SW480 (cell line): ENCODE data around the gene ZNF609.

Experiments
- DNase-seq: peaks from one replicate; pipeline ENCODE4 v3.0.0-alpha.2; 2016; ENCODE audit warnings: low spot score

ZNF609 gene, protein sequence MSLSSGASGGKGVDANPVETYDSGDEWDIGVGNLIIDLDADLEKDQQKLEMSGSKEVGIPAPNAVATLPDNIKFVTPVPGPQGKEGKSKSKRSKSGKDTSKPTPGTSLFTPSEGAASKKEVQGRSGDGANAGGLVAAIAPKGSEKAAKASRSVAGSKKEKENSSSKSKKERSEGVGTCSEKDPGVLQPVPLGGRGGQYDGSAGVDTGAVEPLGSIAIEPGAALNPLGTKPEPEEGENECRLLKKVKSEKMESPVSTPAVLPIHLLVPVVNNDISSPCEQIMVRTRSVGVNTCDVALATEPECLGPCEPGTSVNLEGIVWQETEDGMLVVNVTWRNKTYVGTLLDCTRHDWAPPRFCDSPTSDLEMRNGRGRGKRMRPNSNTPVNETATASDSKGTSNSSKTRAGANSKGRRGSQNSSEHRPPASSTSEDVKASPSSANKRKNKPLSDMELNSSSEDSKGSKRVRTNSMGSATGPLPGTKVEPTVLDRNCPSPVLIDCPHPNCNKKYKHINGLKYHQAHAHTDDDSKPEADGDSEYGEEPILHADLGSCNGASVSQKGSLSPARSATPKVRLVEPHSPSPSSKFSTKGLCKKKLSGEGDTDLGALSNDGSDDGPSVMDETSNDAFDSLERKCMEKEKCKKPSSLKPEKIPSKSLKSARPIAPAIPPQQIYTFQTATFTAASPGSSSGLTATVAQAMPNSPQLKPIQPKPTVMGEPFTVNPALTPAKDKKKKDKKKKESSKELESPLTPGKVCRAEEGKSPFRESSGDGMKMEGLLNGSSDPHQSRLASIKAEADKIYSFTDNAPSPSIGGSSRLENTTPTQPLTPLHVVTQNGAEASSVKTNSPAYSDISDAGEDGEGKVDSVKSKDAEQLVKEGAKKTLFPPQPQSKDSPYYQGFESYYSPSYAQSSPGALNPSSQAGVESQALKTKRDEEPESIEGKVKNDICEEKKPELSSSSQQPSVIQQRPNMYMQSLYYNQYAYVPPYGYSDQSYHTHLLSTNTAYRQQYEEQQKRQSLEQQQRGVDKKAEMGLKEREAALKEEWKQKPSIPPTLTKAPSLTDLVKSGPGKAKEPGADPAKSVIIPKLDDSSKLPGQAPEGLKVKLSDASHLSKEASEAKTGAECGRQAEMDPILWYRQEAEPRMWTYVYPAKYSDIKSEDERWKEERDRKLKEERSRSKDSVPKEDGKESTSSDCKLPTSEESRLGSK (N-terminal part only)

DNA sequence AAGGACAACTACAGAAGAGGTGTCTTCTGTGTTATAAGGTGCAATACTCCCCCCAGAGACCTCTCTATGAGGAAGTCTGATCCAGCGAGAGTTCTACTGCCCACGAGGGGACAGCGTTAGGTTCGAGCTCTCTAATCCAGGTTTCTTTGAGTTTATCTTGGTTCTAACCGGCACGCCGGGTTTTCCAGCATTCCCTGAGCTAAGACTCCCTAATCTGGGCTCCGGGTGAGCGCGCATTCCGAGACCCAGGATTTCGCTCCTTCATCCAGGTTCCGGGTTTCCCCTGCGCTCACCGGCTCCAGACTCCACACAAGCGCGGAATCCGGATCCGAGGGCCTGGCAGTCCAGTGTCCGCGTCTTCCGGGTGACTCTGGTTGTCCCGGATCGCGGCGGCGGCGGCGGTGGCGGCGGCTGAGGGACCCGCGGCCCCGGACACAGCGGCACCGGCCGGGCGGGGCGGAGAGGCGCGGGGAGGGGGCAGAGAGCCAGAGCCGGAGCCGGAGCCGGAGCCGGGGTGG, at the start of gene ZNF609:
ZNF609 (plus strand) TSS at position 373 of the 518 bp plus-strand sequence. CDS start 38,842 bp downstream, outside the sequence.
- DNase-seq, result peak; percentile 92

DNA sequence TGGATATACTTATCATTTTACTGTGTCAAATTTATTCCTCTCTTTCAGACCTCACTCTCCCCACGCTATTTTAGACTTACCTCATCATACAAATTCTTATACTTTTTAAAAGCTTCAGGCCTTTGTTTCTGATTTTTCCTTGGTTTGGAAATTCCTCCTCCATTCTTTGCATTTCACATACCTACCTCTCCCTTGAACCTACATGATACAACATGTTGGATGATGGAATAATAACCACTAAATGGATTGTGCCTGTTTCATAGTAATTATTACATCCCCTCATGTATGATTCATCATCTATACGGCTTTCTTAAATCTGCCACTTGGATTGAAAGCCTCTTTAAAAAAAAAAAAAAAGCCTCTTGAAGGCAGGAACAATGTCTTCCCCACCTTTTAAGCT, 48.2 kb upstream of the ZNF609 start:
- no peak for DNase-seq

DNA sequence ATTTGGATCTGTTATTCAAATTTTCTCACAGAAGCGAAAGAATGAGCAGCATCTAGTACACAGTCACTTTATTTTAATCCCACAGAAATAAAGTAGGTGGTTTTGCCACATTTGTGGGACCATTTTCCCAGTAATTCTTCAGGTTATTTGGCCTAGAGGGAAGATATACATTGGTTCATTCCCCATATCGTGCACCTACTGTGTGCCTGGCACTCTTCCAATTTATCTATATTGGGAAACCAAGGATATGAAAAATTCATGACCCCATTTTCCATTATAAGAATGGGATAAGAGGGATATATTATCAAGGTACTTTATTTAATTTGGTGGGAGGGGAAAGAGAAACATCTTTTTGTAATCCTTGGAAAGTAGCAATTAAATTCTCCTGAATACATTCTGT, 37.7 kb upstream of the ZNF609 start:
- no peak for DNase-seq

DNA sequence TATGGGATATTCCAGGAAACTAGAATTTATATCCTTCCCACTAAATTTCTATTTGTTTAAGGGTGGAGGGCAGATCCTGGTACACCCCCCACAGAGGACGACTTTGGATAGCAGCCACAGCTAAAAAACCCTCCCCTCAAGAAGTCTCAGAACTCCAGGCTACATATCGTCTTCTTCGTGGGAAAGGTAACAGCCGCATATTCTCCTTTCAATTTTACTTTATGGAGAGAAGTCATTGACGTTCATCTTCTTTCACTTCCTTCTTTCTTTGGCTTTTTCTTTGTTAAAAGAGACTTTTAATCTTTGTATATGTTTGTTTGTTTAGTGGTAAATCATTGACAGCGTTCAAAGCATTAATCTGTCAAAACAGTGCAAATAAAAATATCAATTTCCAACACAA, 36.4 kb upstream of the ZNF609 start:
- DNase-seq, result no peak

DNA sequence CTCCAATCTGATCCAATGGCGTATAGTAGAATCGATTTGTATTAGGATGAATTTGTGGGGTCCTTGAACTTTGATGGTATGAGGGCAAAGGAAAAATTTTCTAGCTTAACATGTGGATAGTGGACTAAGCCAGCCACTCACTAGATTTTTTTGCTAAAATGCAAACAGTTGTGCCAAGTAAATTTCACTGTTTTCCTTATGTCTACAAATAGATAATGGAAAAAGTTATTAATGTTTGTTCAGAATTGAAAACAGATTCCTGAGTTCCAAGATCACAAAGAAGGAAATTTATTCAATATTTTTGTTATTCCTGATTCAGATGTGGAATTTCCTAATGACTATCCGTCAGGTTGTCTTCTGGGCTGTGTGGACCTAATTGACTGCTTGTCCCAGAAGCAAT, 35.2 kb upstream of the ZNF609 start:
- DNase-seq, result no peak

DNA sequence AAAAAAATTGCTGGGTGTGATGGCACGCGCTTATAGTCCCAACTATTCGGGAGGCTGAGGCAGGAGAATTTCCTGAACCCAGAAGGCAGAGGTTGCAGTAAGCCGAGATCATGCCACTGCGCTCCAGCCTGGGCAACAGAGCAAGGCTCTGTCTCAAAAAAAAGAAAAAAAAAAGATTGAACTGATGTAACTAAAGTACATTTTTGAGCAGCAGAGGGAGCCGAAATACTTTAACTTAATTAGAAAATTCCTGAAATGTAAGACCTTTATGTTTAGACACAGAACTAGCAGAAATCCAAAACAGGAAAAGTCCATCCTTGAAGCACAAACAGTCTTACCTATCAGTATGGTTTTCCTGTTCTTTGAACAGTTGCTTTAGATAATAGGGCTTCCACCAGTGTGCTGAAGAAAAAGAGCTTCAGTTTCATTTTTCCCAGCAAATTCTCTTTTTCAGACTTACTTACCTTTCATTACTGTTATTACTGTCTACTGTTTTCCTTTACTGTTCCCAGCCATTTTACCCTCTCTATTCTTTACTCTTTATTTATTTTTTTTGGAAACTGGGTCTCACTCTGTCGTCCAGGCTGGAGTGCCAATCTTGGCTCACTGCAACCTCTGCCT, 33.4 kb upstream of the ZNF609 start:
- DNase-seq, result peak; percentile 34

DNA sequence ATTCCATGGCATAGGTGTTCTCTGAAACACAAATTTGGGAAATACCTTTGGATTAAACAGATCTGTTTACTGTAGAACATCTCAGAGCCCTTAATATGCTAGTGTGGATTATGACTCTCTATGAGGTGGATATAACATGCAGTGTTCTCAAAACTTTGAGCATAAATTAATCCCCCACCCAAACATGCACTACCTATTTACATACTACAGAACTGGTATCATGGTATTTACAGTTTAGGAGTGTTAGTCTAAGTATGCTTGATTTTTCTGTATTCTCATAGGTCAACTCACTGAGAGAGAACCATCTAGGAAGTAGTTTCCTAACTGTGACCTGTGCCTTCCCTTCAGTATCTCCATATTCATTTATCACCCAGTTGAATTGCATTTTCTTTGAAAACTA, 30.9 kb upstream of the ZNF609 start:
- no peak for DNase-seq

DNA sequence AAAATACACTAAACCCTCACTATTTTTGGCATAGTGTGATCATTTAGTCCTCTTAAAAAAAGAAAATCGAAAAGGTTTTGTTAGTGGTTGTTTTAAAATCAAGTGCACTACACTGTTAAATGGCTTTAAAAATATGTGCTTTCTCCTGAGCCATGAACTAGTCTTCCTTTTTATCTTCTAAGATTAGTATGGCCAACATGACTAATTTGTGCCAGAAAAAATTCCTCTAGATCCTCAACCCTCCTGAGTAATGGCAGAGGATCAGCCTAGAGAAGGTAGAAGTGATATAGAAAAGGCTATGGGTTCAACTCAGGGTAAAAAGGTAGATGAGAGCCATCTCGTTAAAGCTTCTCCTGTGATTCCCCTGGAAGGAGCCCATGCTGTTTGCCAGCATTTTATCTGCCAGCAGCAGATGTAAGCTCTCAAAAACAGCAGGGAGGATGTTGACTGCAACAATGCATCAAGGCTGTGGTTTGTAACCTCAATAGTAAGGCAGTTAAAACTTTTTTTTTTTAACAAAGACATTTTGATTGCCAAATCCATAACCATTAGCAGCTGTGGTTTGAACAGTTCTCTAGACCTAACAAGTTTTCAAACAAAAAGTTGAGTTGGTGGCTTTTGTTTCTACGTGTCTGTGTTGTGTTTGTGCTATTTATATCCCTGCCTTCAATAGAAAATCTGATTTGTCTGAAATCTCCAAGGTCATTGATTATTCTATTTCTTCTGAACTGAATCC, 30.2 kb upstream of the ZNF609 start:
- no peak for DNase-seq

DNA sequence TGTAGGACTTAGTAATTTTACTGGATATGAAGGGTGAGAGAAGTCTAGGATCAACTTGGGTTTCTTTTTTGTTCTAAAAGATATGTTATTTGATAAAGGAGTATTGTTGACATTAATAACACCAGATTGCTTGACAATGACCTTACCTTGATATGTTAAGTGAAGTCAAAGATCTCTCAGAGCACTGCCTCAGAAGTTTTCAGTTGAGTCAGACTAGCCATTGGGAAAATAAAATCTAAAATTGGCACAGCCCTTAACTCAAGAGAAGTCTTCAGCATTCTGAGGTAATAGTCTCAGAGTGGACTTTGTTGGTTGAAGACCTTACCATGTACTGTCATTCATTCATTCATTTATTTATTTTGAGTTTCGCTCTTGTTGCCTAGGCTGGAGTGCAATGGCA, 22.4 kb upstream of the ZNF609 start:
- no peak for DNase-seq

DNA sequence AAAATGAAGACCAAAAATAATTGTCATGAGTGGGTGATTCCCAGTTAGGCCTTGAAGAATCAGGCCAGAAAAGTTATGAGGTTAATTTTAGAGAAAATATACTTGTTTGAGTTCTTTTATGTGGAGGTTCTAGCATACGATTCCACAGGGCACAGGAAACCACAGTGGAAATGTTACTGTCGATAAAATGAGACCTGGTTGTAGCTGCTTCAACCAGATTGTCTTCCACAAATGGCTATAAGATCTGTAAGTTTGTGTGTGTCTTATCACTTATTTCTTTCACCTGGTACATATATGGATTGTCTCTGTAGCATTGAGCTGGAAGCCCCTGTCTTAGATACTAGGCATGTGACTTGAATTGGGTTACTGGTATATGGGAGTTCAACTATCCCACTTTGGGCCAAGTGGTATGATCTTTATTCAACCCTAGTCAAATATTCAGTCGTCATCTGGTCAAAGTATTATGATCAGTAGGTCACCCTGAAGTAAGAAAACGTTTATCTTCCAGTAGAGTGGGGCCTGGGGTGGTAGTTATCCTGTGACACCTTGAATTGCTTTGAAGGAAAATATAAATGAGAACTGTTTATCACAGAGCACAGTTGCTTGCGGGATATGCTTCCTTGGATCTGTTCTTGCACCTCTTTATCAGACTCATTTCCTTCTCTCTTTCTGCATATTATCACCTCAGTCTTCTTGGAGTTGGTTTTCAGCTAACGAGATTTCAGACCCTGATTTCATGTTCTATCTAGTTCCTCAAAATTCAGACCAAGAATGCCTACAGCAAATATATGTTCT, 21.5 kb upstream of the ZNF609 start:
- no peak for DNase-seq

DNA sequence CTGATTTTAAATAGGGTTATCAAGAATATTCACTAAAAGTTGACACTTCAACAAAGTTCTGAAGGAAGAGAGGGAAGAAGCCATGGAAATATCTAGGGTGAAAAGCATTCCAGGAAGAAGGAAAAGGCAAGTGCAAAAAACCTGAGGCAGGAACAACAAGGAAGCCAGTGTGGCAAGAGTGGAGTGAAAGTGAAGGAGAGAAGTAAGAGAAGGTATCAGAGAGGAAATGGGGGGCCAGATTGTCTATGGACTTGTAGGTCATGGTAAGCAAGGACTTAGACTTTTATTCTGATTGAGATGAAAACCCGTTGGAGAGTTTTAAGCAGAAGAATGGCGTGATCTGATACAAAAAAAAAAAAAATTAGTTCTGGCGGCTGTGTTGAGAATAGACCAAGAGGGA, 18.5 kb upstream of the ZNF609 start:
- DNase-seq, result no peak

DNA sequence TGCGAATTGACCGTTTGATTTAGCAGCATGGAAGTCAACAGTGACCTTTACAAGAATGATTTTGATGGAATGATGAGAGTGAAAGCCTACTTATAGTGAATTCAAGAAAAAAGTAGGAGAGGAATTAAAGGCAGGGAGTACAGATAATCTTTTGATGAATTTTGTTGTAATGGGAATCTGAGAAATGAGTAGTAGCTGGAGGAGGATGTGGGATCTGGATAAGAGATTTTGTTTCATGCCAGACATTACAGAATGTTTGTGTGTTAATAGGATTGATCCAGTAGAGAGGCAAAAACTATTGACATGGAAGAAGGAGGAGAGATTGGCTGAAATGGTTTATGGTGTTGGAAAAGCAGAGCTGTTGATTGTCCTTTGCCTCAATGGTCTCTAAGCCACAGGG, 17.4 kb upstream of the ZNF609 start:
- DNase-seq, result no peak

DNA sequence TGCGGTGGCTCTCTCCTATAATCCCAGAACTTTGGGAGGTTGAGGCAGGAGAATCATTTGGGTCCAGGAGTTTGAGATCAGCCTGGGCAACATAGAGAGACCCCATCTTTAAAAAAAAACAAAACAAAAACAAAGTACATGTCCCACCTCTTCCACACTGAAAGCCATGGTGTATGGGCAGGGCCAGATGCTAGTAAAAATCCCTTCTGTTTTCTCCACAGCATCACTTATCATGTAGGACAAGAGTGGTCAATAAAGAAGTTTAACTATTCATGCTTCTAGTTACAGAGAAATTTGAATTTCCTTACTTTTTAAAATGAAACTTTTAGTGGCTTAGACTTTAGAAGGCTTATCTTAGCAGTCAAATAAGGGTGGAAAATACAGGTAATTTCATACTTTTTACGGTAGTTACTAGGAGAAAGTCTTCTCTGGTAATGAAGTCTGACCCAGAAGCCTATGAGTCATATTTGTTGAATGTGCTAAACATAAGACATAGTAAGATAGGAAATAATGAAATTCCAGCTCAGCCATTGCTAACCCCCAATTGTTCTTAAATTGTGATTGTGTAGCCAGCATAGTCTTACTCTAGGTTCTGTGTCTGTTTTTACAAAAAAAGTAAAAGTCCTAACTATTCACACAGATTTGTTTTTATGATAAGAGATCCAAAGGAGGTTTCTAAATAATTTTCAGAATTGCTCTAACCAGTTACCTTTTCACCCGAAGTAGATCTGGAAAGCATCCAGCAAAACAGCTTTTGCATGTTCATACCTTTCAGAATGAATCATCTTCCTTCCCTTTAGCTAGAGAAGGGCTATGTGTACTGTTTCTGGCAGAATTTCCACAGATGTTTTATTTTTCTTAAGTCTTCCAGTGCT, 16.4 kb upstream of the ZNF609 start:
- peak; percentile 39 for DNase-seq

DNA sequence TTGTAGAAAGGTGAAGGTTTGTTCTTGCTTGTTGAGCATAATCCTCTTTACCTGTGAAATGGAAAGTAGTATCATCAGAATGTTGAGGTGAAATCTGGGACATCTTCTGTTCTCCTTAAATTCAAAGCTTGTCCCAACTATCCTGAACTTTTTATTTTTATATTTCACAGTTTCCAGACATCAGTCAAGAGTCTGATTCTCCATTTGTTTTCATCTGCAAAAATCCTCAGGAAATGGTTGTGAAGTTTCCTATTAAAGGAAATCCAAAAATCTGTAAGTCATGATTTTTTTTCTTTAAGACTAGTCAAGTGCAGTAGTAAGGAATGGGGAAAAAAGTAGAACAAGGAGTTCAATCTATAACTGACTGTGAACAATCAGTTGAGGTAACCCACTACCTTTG, 15.5 kb upstream of the ZNF609 start:
- no peak for DNase-seq

DNA sequence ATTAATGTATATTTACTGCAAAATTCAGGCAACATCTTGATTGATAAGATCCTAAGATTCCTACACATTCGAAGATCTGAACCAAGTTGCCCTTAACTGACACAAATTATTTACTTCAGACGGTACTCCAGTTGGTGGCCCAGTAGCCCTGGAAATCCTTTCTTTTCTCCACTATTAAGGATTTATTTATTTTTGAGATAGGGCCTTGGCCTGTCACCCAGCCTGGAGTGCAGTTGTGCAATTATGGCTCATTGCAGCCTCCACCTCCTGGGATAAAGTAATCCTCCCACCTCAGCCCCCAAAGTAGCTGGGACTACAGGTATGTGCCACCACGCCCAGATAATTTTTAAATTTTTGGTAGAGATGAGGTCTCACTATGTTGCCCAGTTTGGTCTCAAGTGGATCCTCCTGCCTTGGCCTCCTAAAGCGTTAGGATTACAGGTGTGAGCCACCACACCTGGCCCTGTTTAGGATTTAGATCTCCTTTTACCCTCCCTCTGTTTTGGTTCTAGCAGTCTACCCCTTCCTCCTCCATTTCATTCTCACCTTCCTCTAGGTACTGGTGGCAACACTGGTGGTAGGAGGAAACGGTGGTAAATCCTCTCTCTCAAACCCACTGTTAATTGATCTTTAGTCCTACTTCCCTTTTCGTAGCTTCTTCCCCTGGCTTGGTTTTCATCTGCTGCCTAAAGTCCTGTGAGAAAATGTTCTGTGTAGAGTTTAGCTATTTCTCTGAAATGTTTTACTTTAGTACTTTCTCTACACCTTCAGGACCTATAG, 12.7 kb upstream of the ZNF609 start:
- no peak for DNase-seq

DNA sequence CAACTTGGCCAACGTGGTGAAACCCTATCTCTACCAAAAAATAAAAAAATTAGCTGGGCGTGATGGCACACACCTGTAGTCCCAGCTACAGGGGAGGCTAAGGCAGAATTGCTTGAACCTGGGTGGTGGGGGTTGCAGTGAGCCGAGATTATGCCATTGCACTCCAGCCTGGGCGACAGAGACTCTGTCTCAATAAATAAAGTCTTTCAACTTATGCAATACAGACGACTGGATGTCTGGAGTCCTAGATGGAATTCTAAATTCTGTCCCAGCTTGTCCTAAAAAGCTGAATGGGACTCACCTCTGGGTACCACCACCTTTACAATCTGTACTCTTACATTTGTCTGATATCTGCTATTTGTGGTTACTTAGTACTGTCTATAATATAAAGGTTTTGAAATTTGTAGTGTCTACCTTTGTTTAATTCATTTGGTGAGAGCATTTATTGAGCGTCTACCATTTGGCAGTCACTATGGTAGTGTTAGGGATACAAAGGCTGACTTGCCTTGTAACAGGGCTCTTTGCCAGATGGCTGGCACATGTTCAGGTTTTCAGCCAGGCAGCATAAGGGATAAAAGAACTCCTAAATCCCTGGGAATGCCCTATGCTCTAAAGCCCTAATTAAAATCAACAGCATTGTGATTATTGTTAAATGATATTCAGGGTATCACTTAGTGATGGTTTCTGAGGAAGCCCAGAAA, 7.2 kb upstream of the ZNF609 start:
- DNase-seq, result no peak

DNA sequence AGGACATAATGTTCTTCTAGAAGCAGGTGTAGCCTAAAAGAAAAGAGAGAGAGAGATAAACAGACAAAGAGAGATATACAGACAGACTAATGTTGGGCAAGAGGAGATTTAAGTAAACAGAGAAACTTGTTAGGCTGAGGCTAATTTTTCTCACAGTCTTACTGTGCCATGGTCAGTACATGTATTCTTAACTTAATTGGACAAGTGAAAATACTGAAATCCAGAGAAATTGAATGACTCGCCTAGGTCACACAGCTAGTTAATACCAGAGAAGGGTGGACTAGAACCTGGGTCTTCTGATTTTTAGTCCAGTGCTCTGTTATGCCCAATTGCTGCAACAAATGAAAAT, 6.7 kb upstream of the ZNF609 start:
- no peak for DNase-seq

DNA sequence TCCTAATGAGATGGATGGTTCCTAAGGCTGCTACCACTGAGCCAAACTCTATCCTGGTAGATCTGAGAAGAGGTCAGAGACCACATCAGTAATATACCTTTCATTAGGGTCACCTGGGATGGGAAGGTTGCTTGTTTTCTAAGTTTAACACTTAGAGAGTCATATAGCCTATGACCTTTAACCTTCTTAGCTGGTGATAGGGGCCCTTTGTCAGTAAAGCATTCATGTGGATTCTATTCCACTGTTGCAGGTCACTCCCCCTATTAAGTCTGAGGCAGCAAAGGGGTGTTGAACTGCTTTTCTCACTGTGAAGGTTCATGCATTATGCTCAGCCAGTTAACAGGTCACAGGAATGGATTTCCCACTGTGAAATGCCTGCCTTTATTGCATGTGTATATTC, 6.1 kb upstream of the ZNF609 start:
- DNase-seq, result no peak
